Esophagus (tissue), 2 donors: ENCODE results near the gene SOHLH1. TPM values are rescaled to one million over a fixed set of nuclear protein-coding genes. Genes with fewer than 3 reads are reported as not detected.

ENCODE experiments used
- H3K27ac ChIP-seq, 2 donors: one replicate each; pipeline ENCODE4 v1.5.1; 2013; ENCODE audit warnings: low read depth in 2 of 2, mild to moderate bottlenecking in 2 of 2, inconsistent platforms in 1 of 2, low read length in 1 of 2, moderate library complexity in 1 of 2
- H3K27me3 ChIP-seq, 2 donors: one replicate each; pipeline ENCODE4 v1.6.1; 2013; ENCODE audit warnings: low read length in 2 of 2, control low read depth in 1 of 2, mild to moderate bottlenecking in 1 of 2; ENCODE audit not compliant: insufficient read depth in 2 of 2, control insufficient read depth in 1 of 2
- H3K36me3 ChIP-seq, 2 donors: one replicate each; pipeline ENCODE4 v1.6.1; 2013; ENCODE audit warnings: low read length in 1 of 2; ENCODE audit not compliant: control insufficient read depth in 2 of 2, insufficient read depth in 2 of 2
- H3K4me1 ChIP-seq, 2 donors: one replicate each; pipeline ENCODE4 v1.6.1; 2013; ENCODE audit warnings: low read length in 1 of 2; ENCODE audit not compliant: control insufficient read depth in 2 of 2, insufficient read depth in 2 of 2
- H3K4me3 ChIP-seq, 2 donors: one replicate each; pipeline ENCODE4 v1.5.1; 2013; ENCODE audit warnings: low read length in 2 of 2, mild to moderate bottlenecking in 2 of 2, low read depth in 1 of 2, moderate library complexity in 1 of 2
- H3K9me3 ChIP-seq, 2 donors: one replicate each; pipeline ENCODE4 v1.6.1; 2013; ENCODE audit warnings: mild to moderate bottlenecking in 2 of 2, low read depth in 1 of 2, low read length in 1 of 2, moderate library complexity in 1 of 2; ENCODE audit not compliant: control insufficient read depth in 2 of 2, insufficient read depth in 1 of 2
- WGBS, 2 donors: extraction: QIAGEN DNeasy Blood & Tissue Kit; methylation state at CpG; one replicate each; pipeline ENCODE4 v1.1.7; 2013; 5-methylcytosine and 5-hydroxymethylcytosine counted together
- polyA plus RNA-seq, 2 donors: library from polyadenylated mRNA; stranded (reverse); fragments of 200-250 nt; gene quantifications; one replicate each; pipeline ENCODE4 v1.2.3, GENCODE V29; 2013
- donor health status: healthy with polysubstance abuse.
- donor health status: Bipolar disorder and iron deficiency.

The SOHLH1 gene
- polyA plus RNA-seq, 2 donors = not detected

DNA sequence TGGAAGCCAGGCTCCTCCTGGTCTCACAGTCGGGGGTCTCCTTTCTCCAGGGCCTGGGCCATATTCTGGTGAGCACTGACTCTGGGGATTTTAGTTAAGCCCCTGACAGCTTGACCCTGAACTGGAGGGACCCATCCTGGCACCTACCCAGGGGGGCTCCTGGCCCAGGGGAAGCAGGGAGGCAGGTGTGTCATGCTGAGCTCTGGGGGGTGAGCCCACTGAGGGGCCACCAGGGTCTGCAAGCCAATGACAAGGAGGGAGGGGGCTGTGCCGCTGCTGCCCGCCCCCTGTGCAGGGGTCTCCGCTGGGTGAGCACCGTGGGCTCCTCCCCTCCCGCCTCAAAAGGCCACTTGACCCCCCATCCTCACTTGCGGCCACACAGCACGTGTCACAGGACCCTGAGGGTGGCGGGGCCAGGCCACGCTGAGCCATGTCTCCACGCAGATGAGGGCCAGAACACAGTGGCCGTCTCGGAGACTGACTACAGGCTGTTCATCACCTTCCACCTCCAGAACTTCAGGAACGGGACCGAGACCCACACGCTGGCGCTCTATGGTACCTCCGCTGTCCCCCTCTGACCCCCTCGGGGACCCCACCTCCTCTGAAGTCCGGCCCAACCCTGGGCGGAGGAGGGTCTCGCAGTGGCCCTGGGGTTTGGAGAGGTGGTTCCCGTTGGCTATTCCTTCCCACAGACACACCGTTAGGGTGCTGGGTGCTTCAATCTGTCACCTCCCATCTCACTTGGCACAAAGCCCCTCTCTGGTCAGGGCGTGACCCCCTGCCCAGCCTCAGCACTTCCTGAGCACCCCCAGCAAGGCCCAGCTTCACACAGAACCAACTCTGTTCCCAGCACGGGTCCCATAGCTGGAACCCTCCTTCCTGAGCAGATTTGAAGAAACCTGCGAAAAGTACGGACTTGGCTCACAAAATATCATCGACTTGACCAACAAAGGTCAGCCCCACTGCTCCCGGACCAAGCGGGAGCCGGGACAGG, 34.2 kb downstream of the SOHLH1 start:
- 73 to 76% methylated on average over 32 of the region's 32 CpGs for WGBS, 2 donors
- no peak overlapping the region for H3K27ac ChIP-seq

DNA sequence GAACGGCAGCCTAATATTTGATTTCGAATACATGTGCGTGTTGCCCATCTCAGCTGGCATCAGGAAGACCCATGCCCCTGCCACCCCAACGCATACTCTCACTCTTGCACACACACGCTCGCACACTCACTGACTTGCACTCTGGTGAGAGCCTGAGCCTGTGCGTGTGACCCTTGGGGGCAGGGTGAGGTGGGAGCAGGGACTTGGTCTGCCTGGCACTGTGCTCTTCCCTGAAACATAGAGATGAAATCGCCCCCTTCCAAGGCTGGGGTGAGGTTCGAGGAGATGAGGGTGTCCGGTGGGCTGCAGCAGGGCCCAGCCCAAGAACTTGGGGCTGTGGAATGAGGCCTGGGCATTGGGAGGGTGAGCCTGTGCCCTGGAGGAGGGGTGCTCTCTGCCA, 35.0 kb downstream of the SOHLH1 start:
- Histone ChIP-seq H3K9me3 (no peaks in the 10 kb centered on the region), H3K27ac (no peak overlapping the region), H3K4me3 (no peak overlapping the region), H3K36me3 (no peaks in the 10 kb centered on the region), H3K27me3 (no peaks in the 10 kb centered on the region), H3K4me1 (no peaks in the 10 kb centered on the region)
- WGBS, 2 donors = 83 to 84% methylated on average over 10 of the region's 10 CpGs

More for the DNA sequence above, 34.2 kb downstream of the SOHLH1 start:
- Histone ChIP-seq H3K27me3 (no peaks in the 10 kb centered on the region), H3K36me3 (no peaks in the 10 kb centered on the region), H3K4me1 (no peaks in the 10 kb centered on the region), H3K4me3 (no peak overlapping the region), H3K9me3 (peaks cover 0 to 2% of the 10 kb centered on the region in 2 donors)

DNA sequence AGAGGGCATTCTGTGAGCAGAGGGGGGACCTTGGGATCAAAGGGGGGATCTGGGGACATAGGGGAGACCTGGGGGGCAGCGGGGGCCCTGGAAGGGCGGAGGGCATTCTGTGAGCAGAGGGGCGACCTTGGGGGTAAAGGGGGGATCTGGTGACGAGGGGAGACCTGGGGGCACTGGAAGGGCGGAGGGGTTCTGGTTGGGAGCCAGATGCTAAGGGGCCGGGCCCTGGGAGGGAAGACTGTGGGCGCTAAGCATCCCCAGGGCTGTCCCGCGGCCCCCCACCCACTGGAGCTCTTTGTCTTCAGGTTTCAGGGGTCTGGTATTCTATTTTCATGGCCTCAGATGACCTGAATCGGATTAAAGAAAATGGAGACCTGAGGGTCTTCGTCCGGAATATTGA, 35.4 kb downstream of the SOHLH1 start:
- Histone ChIP-seq H3K27ac (no peak overlapping the region), H3K27me3 (no peaks in the 10 kb centered on the region), H3K36me3 (no peaks in the 10 kb centered on the region), H3K4me1 (no peaks in the 10 kb centered on the region), H3K9me3 (no peaks in the 10 kb centered on the region), H3K4me3 (no peak overlapping the region)
- WGBS, 2 donors = 82 to 84% methylated on average over 11 to 12 of the region's 12 CpGs

DNA sequence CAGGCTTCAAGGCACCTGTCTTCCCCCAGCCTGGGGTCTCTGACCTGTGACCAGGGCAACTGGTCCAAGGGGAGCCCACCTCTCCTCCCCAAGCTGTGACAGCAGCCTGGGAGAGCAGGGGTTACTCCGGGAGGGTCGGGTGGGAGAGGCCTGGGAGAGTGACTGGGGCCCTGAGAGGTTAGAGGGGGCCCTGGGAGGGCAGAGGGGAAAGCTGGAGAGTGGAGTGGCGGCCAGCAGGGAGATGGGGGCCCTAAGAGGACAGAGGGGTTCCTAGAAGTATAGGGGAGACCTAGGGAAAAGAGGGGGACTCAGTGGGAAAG, 35.9 kb downstream of the SOHLH1 start:
- Histone ChIP-seq H3K9me3 (no peaks in the 10 kb centered on the region), H3K4me3 (no peak overlapping the region), H3K4me1 (no peaks in the 10 kb centered on the region), H3K36me3 (no peaks in the 10 kb centered on the region), H3K27ac (no peak overlapping the region), H3K27me3 (no peaks in the 10 kb centered on the region)
- 55 to 62% methylated on average over 2 to 3 of the region's 3 CpGs for WGBS, 2 donors

DNA sequence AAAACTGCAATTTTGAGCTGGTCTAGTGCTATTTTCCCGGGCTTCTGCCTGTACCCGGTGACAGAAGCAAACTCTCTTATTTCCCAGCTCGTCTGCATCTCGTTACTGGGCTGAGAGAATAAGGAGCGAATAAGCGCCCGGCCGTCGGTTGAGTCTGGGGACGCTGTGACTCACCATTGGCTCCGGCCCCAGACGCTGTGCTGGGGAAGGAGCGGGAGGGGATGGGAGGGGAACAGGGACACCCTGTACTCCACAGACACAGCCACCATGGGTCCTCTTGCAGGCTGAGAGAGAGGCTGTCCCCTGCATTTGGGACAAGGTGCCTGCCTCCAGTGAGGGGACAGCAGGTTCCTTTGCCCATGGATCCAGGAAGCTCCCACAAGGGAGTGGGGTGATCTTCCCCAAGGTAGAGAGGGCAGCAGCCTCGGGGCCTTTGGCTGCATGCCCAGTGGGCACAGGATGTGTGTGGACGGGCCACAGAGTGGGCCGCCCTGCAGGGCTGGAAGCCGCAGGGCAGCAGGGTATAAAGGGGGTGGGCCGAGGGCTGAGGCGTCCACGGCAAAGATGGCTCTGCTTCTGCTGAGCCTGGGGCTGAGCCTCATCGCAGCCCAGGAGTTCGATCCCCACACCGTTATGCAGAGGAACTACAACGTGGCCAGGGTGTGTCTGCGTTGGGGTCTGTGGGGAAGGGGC, 36.4 kb downstream of the SOHLH1 start, which contains the start of gene LCN9:
Gene LCN9, plus strand, starts transcription at position 552 of the 693 bp plus-strand sequence. Its CDS starts 13 bp downstream, at position 565.
- no peak within 1 kb of the TSS for H3K4me3 ChIP-seq
- H3K36me3 ChIP-seq = no peaks in the 10 kb centered on the region
- WGBS, 2 donors = 49 to 53% methylated on average over 25 of the region's 25 CpGs
- H3K9me3 ChIP-seq = no peaks in the 10 kb centered on the region
- H3K4me1 ChIP-seq = no peaks in the 10 kb centered on the region
- no peak within 1 kb of the TSS for H3K27ac ChIP-seq
- no peaks in the 10 kb centered on the region for H3K27me3 ChIP-seq

DNA sequence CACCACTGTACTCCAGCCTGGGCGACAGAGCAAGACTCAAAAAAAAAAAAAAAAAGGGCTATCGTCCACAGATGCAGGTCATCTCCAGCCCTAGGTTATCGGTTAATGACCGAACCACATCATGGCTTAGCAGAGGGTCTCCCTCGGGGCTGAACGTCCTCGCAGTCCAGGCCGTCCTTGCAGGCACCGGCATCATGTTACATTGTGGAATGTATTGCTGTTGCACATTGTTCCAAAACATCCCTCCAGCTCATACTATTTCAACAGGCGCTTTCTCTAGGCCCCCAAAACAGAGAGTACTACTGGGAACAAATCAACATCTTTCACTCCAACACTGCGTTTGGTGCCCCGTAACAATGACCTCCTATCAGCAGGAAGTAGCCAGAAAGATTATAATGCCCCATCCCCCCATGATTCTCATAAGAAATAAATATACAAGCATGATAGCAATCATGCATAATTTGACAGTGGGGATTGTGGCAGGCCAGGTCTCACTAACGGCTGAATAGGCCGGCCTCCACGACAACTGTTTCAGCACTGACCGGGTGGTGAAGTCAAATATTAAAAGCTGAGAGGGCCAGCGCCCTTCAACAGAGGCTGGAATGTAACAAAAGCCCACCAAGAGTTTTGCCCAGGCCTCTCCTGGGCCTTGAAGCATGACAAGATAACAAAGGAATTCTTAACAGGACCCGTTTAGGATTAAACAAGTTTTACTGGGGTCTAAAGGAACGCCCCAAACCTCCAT, 37.3 kb downstream of the SOHLH1 start:
- no peak overlapping the region for H3K4me3 ChIP-seq
- H3K9me3 ChIP-seq = no peaks in the 10 kb centered on the region
- 54 to 60% methylated on average over 18 to 19 of the region's 19 CpGs for WGBS, 2 donors
- H3K27me3 ChIP-seq = no peaks in the 10 kb centered on the region
- H3K4me1 ChIP-seq = no peaks in the 10 kb centered on the region
- no peaks in the 10 kb centered on the region for H3K36me3 ChIP-seq
- H3K27ac ChIP-seq = no peak overlapping the region

DNA sequence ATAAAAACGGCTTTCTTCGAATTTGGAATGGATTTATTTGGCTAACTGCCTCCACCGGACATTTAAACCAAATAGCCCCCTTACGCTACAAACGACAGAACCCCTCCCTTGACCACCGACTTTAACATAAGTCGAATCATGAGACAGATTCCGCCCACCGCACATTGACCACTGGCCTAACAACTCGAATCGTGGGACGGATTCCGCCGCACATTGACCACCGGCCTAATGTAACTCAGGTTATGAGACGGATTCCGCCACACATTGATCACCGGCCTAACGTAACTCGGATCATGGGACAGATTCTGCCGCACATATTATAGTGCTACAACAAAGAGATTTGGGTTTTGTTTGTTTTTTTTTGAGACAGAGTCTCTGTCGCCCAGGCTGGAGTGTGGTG, 38.9 kb downstream of the SOHLH1 start:
- Histone ChIP-seq H3K9me3 (no peaks in the 10 kb centered on the region), H3K36me3 (no peaks in the 10 kb centered on the region), H3K27ac (no peak overlapping the region), H3K4me3 (no peak overlapping the region), H3K27me3 (no peaks in the 10 kb centered on the region), H3K4me1 (no peaks in the 10 kb centered on the region)
- WGBS, 2 donors = 90 to 92% methylated on average over 22 of the region's 22 CpGs

DNA sequence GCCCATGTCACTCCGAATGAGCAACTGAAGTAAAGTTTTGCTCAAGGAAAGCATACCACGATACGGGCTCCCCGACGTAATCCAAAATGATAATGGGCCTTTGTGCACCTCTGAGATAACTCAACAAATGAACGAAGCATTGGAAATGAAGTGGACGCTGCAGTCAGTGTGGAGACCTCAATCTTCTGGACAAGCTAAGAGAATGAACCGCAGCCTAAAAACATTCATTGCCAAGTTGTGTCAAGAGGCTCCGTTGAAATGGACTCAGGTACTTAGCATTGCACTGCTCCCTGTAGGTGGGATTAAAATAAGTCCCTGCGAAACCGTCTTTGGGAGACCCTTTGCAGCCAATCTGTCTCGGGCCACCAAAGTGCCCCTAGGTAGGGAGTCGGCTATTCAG, 40.0 kb downstream of the SOHLH1 start:
- Histone ChIP-seq H3K9me3 (no peaks in the 10 kb centered on the region), H3K36me3 (no peaks in the 10 kb centered on the region), H3K4me1 (no peaks in the 10 kb centered on the region), H3K27ac (no peak overlapping the region), H3K27me3 (peaks cover 0 to 4% of the 10 kb centered on the region in 2 donors), H3K4me3 (no peak overlapping the region)
- 89 to 90% methylated on average over 13 of the region's 13 CpGs for WGBS, 2 donors

DNA sequence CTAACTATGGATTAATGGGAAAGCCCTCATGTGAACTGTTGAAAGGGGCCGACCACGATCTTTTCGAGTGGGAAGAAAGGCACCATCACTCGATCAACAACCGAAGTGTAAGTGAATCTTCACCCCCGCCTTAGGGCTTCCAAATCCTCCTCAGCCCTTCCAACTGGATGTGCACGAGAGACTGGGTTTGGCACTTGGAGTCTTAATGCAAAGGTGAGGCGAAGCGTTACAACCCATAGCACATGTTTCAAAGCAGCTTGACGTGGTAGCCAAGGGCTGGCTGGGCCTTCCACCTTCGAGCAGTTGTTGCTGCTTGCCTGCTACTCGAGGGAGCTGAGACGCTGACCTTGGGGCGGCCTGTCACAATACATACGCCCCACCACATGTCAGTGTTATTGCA, 41.9 kb downstream of the SOHLH1 start:
- Histone ChIP-seq H3K4me1 (no peaks in the 10 kb centered on the region), H3K36me3 (no peaks in the 10 kb centered on the region), H3K27me3 (peaks cover 0 to 4% of the 10 kb centered on the region in 2 donors), H3K9me3 (no peaks in the 10 kb centered on the region), H3K27ac (no peak overlapping the region), H3K4me3 (no peak overlapping the region)
- WGBS, 2 donors = 85 to 86% methylated on average over 15 of the region's 15 CpGs
